Endothelial cell of umbilical vein (primary cell): ENCODE results near the gene EML1. TPM values are rescaled to one million over a fixed set of nuclear protein-coding genes. Genes with fewer than 3 reads are reported as not detected.

Source experiments
- BruUV-seq: library from RNA; stranded (reverse); fragments of 400-500 nt; replicated peaks from 2 replicates; lab custom pipeline; 2021; lab: Mats Ljungman, UMichigan
- CTCF ChIA-PET: fragments of 300-600, 350-600 bp; sonication (Branson Sonifier 250); formaldehyde crosslinking; loops from one replicate; lab custom pipeline; 2021; ENCODE audit warnings: antibody characterized with exemption, inconsistent platforms; lab: Charles Lee
- POLR2A ChIA-PET: fragments of 300-600, 350-600 bp; sonication (Branson Sonifier 250); formaldehyde crosslinking; loops from one replicate; lab custom pipeline; 2021; ENCODE audit warnings: antibody characterized with exemption, inconsistent platforms; lab: Charles Lee
- DNase-seq: peaks from one replicate; pipeline ENCODE4 v3.0.0-alpha.2; 2011; ENCODE audit warnings: low read depth, low spot score
- FAIRE-seq: peaks from 2 replicates; lab custom pipeline; 2011; peaks lifted over from hg19 to GRCh38; lab: Jason Lieb, UNC
- H2AFZ ChIP-seq: 2 replicates; pipeline ENCODE4 v1.6.0; 2012; ENCODE audit warnings: low read depth, low read length, control low read depth, inconsistent platforms
- H3K27ac ChIP-seq: 2 replicates; pipeline ENCODE4 v1.5.1; 2011; ENCODE audit warnings: low read depth, mild to moderate bottlenecking, control low read depth, low read length, moderate library complexity; ENCODE audit not compliant: insufficient read depth
- H3K27me3 ChIP-seq, 2 experiments: 2 replicates each; pipeline versions ENCODE4 v1.6.0 to v1.6.1; 2011; ENCODE audit warnings: low read length in 2 of 2, mixed read lengths in 1 of 2; ENCODE audit not compliant: control insufficient read depth in 2 of 2, insufficient read depth in 2 of 2
- H3K36me3 ChIP-seq, 2 experiments: 2 replicates in 1 of 2; 3 replicates in 1 of 2; pipeline ENCODE4 v1.5.1; 2011; ENCODE audit warnings: low read length in 2 of 2, mild to moderate bottlenecking in 1 of 2, moderate library complexity in 1 of 2; ENCODE audit not compliant: control insufficient read depth in 2 of 2, insufficient read depth in 2 of 2; ENCODE audit errors: extremely low read depth in 1 of 2
- H3K4me1 ChIP-seq: 3 replicates; pipeline ENCODE4 v1.5.1; 2011; ENCODE audit warnings: mild to moderate bottlenecking, low read length; ENCODE audit not compliant: control insufficient read depth, insufficient read depth; ENCODE audit errors: extremely low read depth
- H3K4me2 ChIP-seq: 2 replicates; pipeline ENCODE4 v1.6.1; 2011; ENCODE audit warnings: low read length, control low read depth, mixed read lengths; ENCODE audit not compliant: insufficient read depth
- H3K4me3 ChIP-seq, 3 experiments: fragments of 200-600 bp in 1 of 3; sonication (generic), shearing (Covaris generic) in 1 of 3; replicated peaks in 1 of 3; 2 replicates each; pipeline ENCODE4 v1.5.1; 2011 to 2016; ENCODE audit warnings: control low read depth in 3 of 3, low read length in 3 of 3, mild to moderate bottlenecking in 2 of 3, inconsistent platforms in 1 of 3, low read depth in 1 of 3, moderate library complexity in 1 of 3; ENCODE audit not compliant: insufficient read depth in 1 of 3
- H3K79me2 ChIP-seq: 2 replicates; pipeline ENCODE4 v1.6.0; 2012; ENCODE audit warnings: low read length, inconsistent platforms; ENCODE audit not compliant: control insufficient read depth, insufficient read depth
- H3K9ac ChIP-seq: replicated peaks from 2 replicates; pipeline ENCODE3; 2011; ENCODE audit warnings: low read length, control low read depth; ENCODE audit not compliant: insufficient read depth; ENCODE audit errors: extremely low read depth
- H3K9me1 ChIP-seq: replicated peaks from 3 replicates; pipeline ENCODE4 v1.6.0; 2011; ENCODE audit warnings: mild to moderate bottlenecking, low read length; ENCODE audit not compliant: control insufficient read depth, insufficient read depth; ENCODE audit errors: extremely low read depth
- H3K9me3 ChIP-seq: replicated peaks from 2 replicates; pipeline ENCODE4 v1.5.1; 2012; ENCODE audit warnings: low read length, inconsistent platforms; ENCODE audit not compliant: control insufficient read depth, insufficient read depth
- H4K20me1 ChIP-seq: replicated peaks from 2 replicates; pipeline ENCODE3; 2011; ENCODE audit warnings: mild to moderate bottlenecking, low read length; ENCODE audit not compliant: control insufficient read depth, insufficient read depth; ENCODE audit errors: extremely low read depth
- EZH2 ChIP-seq: IDR thresholded peaks from 2 replicates; pipeline ENCODE4 v1.6.1; 2012; ENCODE audit warnings: borderline replicate concordance, low read depth, mild to moderate bottlenecking, moderate library complexity, low read length, inconsistent platforms; ENCODE audit not compliant: severe bottlenecking
- FOS ChIP-seq: IDR thresholded peaks from 2 replicates; pipeline ENCODE4 v1.6.1; 2011; ENCODE audit warnings: mild to moderate bottlenecking, low read length, moderate library complexity, borderline replicate concordance; ENCODE audit not compliant: insufficient read depth
- GATA2 ChIP-seq: IDR thresholded peaks from 2 replicates; pipeline ENCODE4 v1.7.0; 2011; ENCODE audit warnings: low read depth, mild to moderate bottlenecking, moderate library complexity, mixed read lengths, low read length; ENCODE audit not compliant: insufficient read length, insufficient read depth
- JUN ChIP-seq: IDR thresholded peaks from 2 replicates; pipeline ENCODE4 v1.6.1; 2011; ENCODE audit warnings: borderline replicate concordance, low read depth; ENCODE audit not compliant: insufficient read length, insufficient read depth
- MAX ChIP-seq: IDR thresholded peaks from 2 replicates; pipeline ENCODE4 v1.6.1; 2011; ENCODE audit not compliant: insufficient read depth, insufficient read length
- MYC ChIP-seq: IDR thresholded peaks from one replicate; pipeline ENCODE4 v1.6.1; 2011; ENCODE audit warnings: mild to moderate bottlenecking, low read depth, low read length
- POLR2A ChIP-seq: IDR thresholded peaks from 2 replicates; pipeline ENCODE4 v1.6.1; 2012; ENCODE audit warnings: low read depth, mild to moderate bottlenecking, control low read depth, low read length
- POLR2AphosphoS5 ChIP-seq: IDR thresholded peaks from 2 replicates; pipeline ENCODE4 v1.6.1; 2012; ENCODE audit warnings: low read depth, mild to moderate bottlenecking, control low read depth, low read length, moderate library complexity; ENCODE audit not compliant: insufficient read depth
- dilution Hi-C: fragments of 300-500 bp; cut with MboI; formaldehyde crosslinking; loops from one replicate; pipeline ENCODE4 v1.15.0; 2019; ENCODE audit warnings: low sequenced_read_pairs; ENCODE audit not compliant: extremely low pct_ligation_motif_present
- intact Hi-C: fragments of 100-400 bp; cut with micrococcal nuclease; formaldehyde crosslinking; loops from one replicate; pipeline ENCODE4 v1.10.0; 2022
- polyA plus RNA-seq, 4 experiments: library from polyadenylated mRNA; depleted of rRNA in 3 of 4; stranded (reverse) in 3 of 4; unstranded in 1 of 4; fragments of >200 nt; gene quantifications; 2 replicates each; pipeline versions ENCODE4 v1.2.1 to v1.2.3, GENCODE V29; 2011 to 2012; ENCODE audit warnings: missing spikeins in 1 of 4
- total RNA-seq: library from RNA; stranded (reverse); gene quantifications from 2 replicates; pipeline ENCODE4 v1.2.3, GENCODE V29; 2021
- TF ChIP-seq, protein P1 (sequence below), 2 donors: IDR thresholded peaks; 1 replicate in 1 of 2; 2 replicates in 1 of 2; pipeline ENCODE4 v1.5.1; 2011; ENCODE audit warnings: low read length in 2 of 2, mild to moderate bottlenecking in 2 of 2, moderate library complexity in 2 of 2, control low read depth in 1 of 2, inconsistent platforms in 1 of 2, low read depth in 1 of 2; ENCODE audit not compliant: insufficient read depth in 1 of 2; ENCODE audit errors: extremely low read depth in 1 of 2

EML1 gene
- total and polyA plus RNA-seq, 2 donors (not counting 3 experiments of a cell fraction or from before 2014, with no cell fraction given), result 22.9 to 33.0 TPM

GRCh38 chr14:99822800-99823455 lies 29.7 kb downstream of the EML1 start:
- no TSS peak for BruUV-seq
- dilution Hi-C loops, result no loop called here
- DNase-seq (no peak), FAIRE-seq (no peak)
- ChIA-PET CTCF (interaction anchor here (1.1 to 1.2 kb wide), 2 partner anchors 13 to 93 kb away, joined by 4 to 7 read pairs; no protein-coding TSS in a partner anchor), POLR2A (no interaction called here)
- Histone ChIP-seq H3K9ac (no peak overlapping the region), H3K36me3 (no peaks in the 10 kb centered on the region), H3K27me3 (no peaks in the 10 kb centered on the region), H3K79me2 (no peaks in the 10 kb centered on the region), H2AFZ (no peak overlapping the region), H3K4me3 (no peak overlapping the region), H3K4me2 (no peak overlapping the region), H3K27ac (no peak overlapping the region), H4K20me1 (no peaks in the 10 kb centered on the region), H3K4me1 (no peaks in the 10 kb centered on the region), H3K9me3 (no peaks in the 10 kb centered on the region), H3K9me1 (no peaks in the 10 kb centered on the region)
- TF ChIP-seq, protein P1, sequence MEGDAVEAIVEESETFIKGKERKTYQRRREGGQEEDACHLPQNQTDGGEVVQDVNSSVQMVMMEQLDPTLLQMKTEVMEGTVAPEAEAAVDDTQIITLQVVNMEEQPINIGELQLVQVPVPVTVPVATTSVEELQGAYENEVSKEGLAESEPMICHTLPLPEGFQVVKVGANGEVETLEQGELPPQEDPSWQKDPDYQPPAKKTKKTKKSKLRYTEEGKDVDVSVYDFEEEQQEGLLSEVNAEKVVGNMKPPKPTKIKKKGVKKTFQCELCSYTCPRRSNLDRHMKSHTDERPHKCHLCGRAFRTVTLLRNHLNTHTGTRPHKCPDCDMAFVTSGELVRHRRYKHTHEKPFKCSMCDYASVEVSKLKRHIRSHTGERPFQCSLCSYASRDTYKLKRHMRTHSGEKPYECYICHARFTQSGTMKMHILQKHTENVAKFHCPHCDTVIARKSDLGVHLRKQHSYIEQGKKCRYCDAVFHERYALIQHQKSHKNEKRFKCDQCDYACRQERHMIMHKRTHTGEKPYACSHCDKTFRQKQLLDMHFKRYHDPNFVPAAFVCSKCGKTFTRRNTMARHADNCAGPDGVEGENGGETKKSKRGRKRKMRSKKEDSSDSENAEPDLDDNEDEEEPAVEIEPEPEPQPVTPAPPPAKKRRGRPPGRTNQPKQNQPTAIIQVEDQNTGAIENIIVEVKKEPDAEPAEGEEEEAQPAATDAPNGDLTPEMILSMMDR (IDR thresholded peaks at IDR 0.05; ENCODE audit: extremely low read depth in 1 of 2, insufficient read depth in 1 of 2, low read depth in 1 of 2, low read length in 2 of 2), result no peak
- TF ChIP-seq MYC (no peak), FOS (no peak), EZH2 (no peak), JUN (no peak), POLR2AphosphoS5 (no peak), GATA2 (no peak), POLR2A (no peak), MAX (no peak)
- intact Hi-C loops, result no loop called here
